Activated CD4-positive, alpha-beta T cell treated with anti-CD3 and anti-CD28 coated beads, Interleukin-10, Interleukin-2, amounts not matched to agents 100 ng/mL and 50 ng/mL, durations not matched to agents 16 hours and 8 hours (primary cell): Measurements from ENCODE around the gene SULT6B1.

Experiments used
- DNase-seq: peaks from one replicate; pipeline ENCODE4 v3.0.0-alpha.2; 2020

Gene SULT6B1

DNA sequence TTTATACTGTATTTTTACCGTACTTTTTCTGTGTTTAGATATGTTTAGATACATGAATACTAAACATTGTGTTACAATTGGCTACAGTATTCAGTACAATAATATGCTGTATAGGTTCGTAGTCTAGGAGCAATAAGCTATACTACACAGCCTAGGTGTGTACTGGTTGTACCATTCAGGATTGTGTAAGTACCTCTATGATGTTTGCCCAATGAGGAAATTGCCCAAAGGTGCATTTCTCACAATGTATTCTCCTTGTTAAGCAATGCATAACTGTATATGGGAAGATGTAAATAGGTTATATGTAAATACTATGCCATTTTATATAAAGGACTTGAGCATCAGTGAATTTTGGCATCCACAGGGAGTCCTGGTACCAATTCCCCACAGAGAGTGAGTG is 42.4 kb downstream of the SULT6B1 start:
- DNase-seq, result no peak

DNA sequence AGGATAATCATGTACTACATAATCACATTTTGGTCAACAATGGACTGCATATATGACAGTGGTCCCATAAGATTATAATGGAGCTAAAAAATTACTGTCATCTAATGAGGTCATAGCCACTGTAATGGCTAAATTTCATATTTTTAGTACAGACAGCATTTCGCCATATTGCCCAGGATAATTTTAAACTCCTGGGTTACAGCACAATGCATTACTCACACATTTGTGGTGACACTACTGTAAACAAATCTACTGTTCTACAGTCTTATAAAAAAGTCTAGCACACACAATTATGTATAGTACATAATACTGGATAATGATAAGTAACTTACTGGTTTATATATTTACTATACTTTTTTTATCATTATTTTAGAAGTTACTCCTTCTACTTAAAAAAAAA is 44.5 kb downstream of the SULT6B1 start:
- DNase-seq, result no peak

DNA sequence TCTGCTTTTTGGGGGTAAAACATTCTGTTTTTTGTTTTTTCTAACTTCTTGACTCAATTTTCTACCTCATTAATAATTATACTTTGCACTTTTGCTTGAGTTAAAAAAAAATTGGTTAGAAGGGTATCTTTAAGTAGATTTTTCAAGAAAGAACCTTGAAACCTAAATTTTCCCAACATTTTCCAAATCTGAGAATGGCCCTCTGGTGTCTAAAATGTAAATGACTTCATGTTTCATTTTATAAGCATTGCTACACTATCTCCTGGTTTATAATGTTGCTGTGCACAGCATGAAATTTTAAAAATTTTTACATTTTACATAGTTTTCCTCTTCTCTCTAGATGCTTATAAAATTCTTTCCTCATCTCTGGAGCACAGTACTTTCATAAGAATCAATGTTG is 45.9 kb downstream of the SULT6B1 start:
- no peak for DNase-seq

DNA sequence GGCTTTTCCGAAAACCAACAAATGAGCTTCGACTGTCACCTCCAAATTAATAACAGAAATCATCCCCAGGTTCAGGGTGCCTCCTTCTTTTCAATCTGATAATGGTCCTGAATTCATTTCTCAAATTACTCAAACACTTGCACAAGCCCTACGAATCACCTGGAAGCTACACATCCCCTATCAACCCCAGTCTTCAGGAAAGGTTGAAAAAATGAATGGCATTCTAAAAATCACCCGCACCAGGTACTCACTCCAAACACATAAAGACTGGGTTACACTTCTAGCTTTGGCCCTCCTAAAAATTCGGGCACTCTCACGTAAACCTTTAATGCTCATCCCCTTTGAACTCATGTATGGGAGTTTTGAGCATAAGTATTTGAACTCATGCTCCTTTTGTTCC is 55.6 kb downstream of the SULT6B1 start:
- DNase-seq, result no peak

DNA sequence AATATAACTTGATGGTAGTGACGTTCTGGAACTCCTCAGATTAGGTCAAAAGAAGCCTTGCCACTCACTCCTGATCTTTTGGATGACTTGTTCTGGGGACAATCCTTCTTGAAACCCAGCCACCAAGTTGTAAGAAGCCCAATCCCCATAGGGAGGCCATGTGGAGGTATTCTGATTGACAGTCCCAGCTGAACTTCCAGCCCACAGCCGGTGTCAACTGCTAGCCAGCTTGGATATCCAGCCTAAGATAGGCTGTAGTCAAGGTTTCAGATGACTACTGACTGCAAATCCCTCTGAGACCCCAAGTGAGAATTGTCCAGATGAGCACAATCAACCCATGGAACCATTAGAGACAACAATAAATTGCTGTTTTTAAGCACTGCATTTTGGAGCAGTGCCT is 63.1 kb downstream of the SULT6B1 start:
- no peak for DNase-seq

DNA sequence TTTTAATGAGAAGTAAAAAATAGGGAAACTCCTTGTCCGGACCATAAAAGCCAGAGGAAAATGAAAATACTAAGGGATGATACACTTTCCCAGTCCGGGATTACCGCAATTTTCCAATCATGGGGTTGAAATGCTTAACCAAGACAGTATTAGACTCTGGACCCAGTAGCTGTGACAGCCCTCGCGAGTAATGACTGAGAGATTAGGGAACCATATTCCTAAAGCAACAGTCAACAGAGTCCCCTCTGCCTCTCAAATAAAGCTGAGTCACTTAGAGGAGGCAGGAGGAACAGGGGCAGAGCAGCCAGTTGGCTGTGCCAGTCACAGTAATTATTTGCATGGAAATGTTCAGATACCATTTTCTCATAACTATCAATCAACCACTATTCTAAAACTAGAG is 69.3 kb downstream of the SULT6B1 start:
- no peak for DNase-seq
